H1 (cell line): ENCODE measurements around the gene KIR2DL1. TPM values are rescaled to one million over a fixed set of nuclear protein-coding genes. Genes with fewer than 3 reads are reported as not detected.

Experiments
- CBX8 ChIP-seq: fragments of 300-800, 300-1000 bp; sonication (generic); IDR thresholded peaks from 2 replicates; pipeline ENCODE4 v1.7.1; 2016; ENCODE audit warnings: low read depth, low read length, borderline replicate concordance
- EGR1 ChIP-seq: IDR thresholded peaks from 2 replicates; pipeline ENCODE4 v1.6.1; 2011; ENCODE audit warnings: low read depth, low read length, borderline replicate concordance
- polyA plus RNA-seq, 7 experiments: library from polyadenylated mRNA; depleted of rRNA in 3 of 7; stranded (reverse) in 5 of 7; unstranded in 2 of 7; fragments of >200 nt in 5 of 7; fragments of 200-250 nt in 2 of 7; gene quantifications; 1 replicate in 5 of 7; 2 replicates in 1 of 7; 4 replicates in 1 of 7; pipeline versions ENCODE4 v1.2.1 to v1.2.3, GENCODE V29; 2011 to 2013; ENCODE audit warnings: missing spikeins in 2 of 7, mixed read lengths in 2 of 7
- total RNA-seq: library from RNA; stranded (reverse); fragmentation: NEBNext Ultra II Directional; extraction: Animal tissue kit (Norgen Biotek cat#: 25700); gene quantifications from 2 replicates; pipeline ENCODE4 v1.2.1, GENCODE V29; 2021

The KIR2DL1 gene
- total and polyA plus RNA-seq, 2 of the 8 experiments (the other 6 are each of a cell fraction or from before 2014, with no cell fraction given), result not detected

- TF ChIP-seq CBX8, result no peak
- TF ChIP-seq EGR1, result no peak
Observed at GRCh38 chr19:54795758-54796157, 26.2 kb downstream of the KIR2DL1 start (continued).
